GM23338 (cell line): ENCODE data around the gene GRIA1.

Experiments used
- EZH2 ChIP-seq: fragments of 200-600 bp; sonication (generic); IDR thresholded peaks from one replicate; pipeline ENCODE4 v1.8.0; 2017; ENCODE audit warnings: antibody characterized with exemption, mild to moderate bottlenecking, low read depth; ENCODE audit not compliant: unreplicated experiment
- EZH2phosphoT487 ChIP-seq: fragments of 200-600 bp; sonication (generic); IDR thresholded peaks from one replicate; pipeline ENCODE4 v1.8.1; 2018; ENCODE audit warnings: antibody characterized with exemption; ENCODE audit not compliant: unreplicated experiment
- JUNB ChIP-seq: IDR thresholded peaks from one replicate; pipeline ENCODE4 v1.6.1; 2016; ENCODE audit warnings: antibody characterized with exemption; ENCODE audit not compliant: unreplicated experiment
- POLR2AphosphoS5 ChIP-seq: IDR thresholded peaks from 2 replicates; pipeline ENCODE4 v1.6.1; 2016; ENCODE audit warnings: antibody characterized with exemption, low read depth
- ZNF331 ChIP-seq: fragments of 250-450 bp; sonication (Bioruptor Pico); IDR thresholded peaks from 2 replicates; pipeline ENCODE4 v1.5.0; 2020; ENCODE audit warnings: low read depth, mild to moderate bottlenecking, moderate library complexity
- TF ChIP-seq, protein P1 (sequence below), 2 experiments: fragments of 200-600 bp in 1 of 2; sonication (generic) in 1 of 2; conservative IDR thresholded peaks; 2 replicates each; pipeline versions ENCODE4 v1.5.1 to v1.6.1; 2016 to 2017; ENCODE audit warnings: antibody characterized with exemption in 2 of 2, low read depth in 2 of 2, mild to moderate bottlenecking in 2 of 2, moderate library complexity in 1 of 2

DNA sequence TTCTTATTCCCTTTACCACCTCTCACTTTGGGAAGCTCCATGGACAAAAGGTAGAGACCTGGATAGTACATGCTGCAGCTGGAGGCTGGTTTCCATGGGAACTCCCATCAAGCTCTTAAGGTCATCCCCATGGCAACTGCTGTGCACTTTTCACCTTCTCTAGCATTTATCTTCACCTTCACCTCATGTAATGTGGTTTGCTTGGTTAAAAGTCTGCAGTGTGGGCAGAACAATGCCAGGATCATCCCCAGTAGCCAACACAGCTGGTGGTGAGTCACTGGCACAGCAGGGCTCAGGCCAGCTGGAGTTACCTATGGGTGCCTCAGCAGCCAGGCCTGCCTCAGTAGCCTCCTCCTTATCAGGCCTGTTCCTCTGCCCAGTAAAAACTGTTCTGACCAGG, 210.5 kb downstream of the GRIA1 start:
- TF ChIP-seq EZH2 (no peak), JUNB (no peak), ZNF331 (CRISPR knock-in tag) (no peak), EZH2phosphoT487 (no peak), POLR2AphosphoS5 (no peak)
- TF ChIP-seq, protein P1, sequence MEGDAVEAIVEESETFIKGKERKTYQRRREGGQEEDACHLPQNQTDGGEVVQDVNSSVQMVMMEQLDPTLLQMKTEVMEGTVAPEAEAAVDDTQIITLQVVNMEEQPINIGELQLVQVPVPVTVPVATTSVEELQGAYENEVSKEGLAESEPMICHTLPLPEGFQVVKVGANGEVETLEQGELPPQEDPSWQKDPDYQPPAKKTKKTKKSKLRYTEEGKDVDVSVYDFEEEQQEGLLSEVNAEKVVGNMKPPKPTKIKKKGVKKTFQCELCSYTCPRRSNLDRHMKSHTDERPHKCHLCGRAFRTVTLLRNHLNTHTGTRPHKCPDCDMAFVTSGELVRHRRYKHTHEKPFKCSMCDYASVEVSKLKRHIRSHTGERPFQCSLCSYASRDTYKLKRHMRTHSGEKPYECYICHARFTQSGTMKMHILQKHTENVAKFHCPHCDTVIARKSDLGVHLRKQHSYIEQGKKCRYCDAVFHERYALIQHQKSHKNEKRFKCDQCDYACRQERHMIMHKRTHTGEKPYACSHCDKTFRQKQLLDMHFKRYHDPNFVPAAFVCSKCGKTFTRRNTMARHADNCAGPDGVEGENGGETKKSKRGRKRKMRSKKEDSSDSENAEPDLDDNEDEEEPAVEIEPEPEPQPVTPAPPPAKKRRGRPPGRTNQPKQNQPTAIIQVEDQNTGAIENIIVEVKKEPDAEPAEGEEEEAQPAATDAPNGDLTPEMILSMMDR (conservative IDR thresholded peaks at IDR 0.05; ENCODE audit: low read depth in 2 of 2) = no peak
